Neural cell (in vitro differentiated cells): ENCODE data around the gene TBC1D16. TPM values are rescaled to one million over a fixed set of nuclear protein-coding genes. Genes with fewer than 3 reads are reported as not detected.

Experiments
- H2AFZ ChIP-seq: fragments of 200-600, 300-800 bp; sonication (generic), shearing (Covaris generic); 2 replicates; pipeline ENCODE4 v1.6.0; 2014; ENCODE audit warnings: low read depth, mild to moderate bottlenecking, antibody characterized with exemption, low read length, moderate library complexity
- H3F3A ChIP-seq: fragments of 200-600 bp; shearing (Covaris generic); 2 replicates; pipeline ENCODE4 v1.6.1; 2016; ENCODE audit warnings: mild to moderate bottlenecking, moderate library complexity, mixed read lengths, antibody characterized with exemption, low read length; ENCODE audit not compliant: insufficient read depth, poor library complexity, severe bottlenecking
- H3K27ac ChIP-seq: fragments of 200-600, 300-800 bp; sonication (generic), shearing (Covaris generic); 2 replicates; pipeline ENCODE4 v1.5.1; 2014; ENCODE audit warnings: mild to moderate bottlenecking, low read length, moderate library complexity
- H3K27me3 ChIP-seq: fragments of 300-800, 200-600 bp; sonication (generic), shearing (Covaris generic); 2 replicates; pipeline ENCODE4 v1.6.0; 2014; ENCODE audit warnings: mild to moderate bottlenecking, low read depth, low read length, moderate library complexity; ENCODE audit not compliant: insufficient read depth
- H3K36me3 ChIP-seq: fragments of 300-800, 200-600 bp; sonication (generic), shearing (Covaris generic); 2 replicates; pipeline ENCODE4 v1.5.1; 2014; ENCODE audit warnings: mild to moderate bottlenecking, antibody characterized with exemption, low read length, moderate library complexity; ENCODE audit not compliant: insufficient read depth
- H3K4me2 ChIP-seq: fragments of 300-800, 200-600 bp; sonication (generic), shearing (Covaris generic); 2 replicates; pipeline ENCODE4 v1.6.0; 2014; ENCODE audit warnings: mild to moderate bottlenecking, low read length
- H3K4me3 ChIP-seq: fragments of 300-800, 200-600 bp; sonication (generic), shearing (Covaris generic); 2 replicates; pipeline ENCODE4 v1.5.1; 2014; ENCODE audit warnings: mild to moderate bottlenecking, low read length, moderate library complexity
- H3K79me2 ChIP-seq: fragments of 200-600 bp; shearing (Covaris generic); replicated peaks from 2 replicates; pipeline ENCODE4 v1.6.0; 2014; ENCODE audit warnings: mild to moderate bottlenecking, low read length, moderate library complexity; ENCODE audit not compliant: insufficient read depth
- H3K9ac ChIP-seq: fragments of 300-800, 200-600 bp; sonication (generic), shearing (Covaris generic); 2 replicates; pipeline ENCODE4 v1.6.1; 2016; ENCODE audit warnings: mild to moderate bottlenecking, low read length, mixed read lengths
- H3K9me2 ChIP-seq: fragments of 200-600 bp; shearing (Covaris generic); 2 replicates; pipeline ENCODE4 v1.6.1; 2016; ENCODE audit warnings: mild to moderate bottlenecking, low read length, mixed read lengths; ENCODE audit not compliant: insufficient read depth
- H3K9me3 ChIP-seq: fragments of 200-600, 300-800 bp; sonication (generic), shearing (Covaris generic); 2 replicates; pipeline ENCODE4 v1.6.1; 2016; ENCODE audit warnings: mild to moderate bottlenecking, mixed run types, low read length, moderate library complexity, mixed read lengths
- H4K20me1 ChIP-seq: fragments of 200-600 bp; shearing (Covaris generic); 2 replicates; pipeline ENCODE4 v1.6.1; 2016; ENCODE audit warnings: mild to moderate bottlenecking, mixed run types; ENCODE audit not compliant: insufficient read depth
- EP300 ChIP-seq: fragments of 450-650 bp; conservative IDR thresholded peaks from 2 replicates; pipeline ENCODE4 v1.6.1; 2014; ENCODE audit warnings: antibody characterized with exemption, mild to moderate bottlenecking, moderate library complexity; ENCODE audit not compliant: poor library complexity, severe bottlenecking
- EZH2 ChIP-seq: fragments of 200-600, 300-800 bp; shearing (Covaris generic), sonication (generic); IDR thresholded peaks from 2 replicates; pipeline ENCODE4 v1.6.1; 2014; ENCODE audit warnings: antibody characterized with exemption, low read length, borderline replicate concordance, mild to moderate bottlenecking; ENCODE audit not compliant: insufficient read depth, poor library complexity, severe bottlenecking
- MXI1 ChIP-seq: fragments of 450-650 bp; conservative IDR thresholded peaks from 2 replicates; pipeline ENCODE4 v1.6.1; 2014; ENCODE audit warnings: antibody characterized with exemption, mild to moderate bottlenecking; ENCODE audit not compliant: poor library complexity, severe bottlenecking
- POLR2AphosphoS5 ChIP-seq: IDR thresholded peaks from 2 replicates; pipeline ENCODE4 v1.6.1; 2012
- RAD21 ChIP-seq: fragments of 450-650 bp; conservative IDR thresholded peaks from 2 replicates; pipeline ENCODE4 v1.6.1; 2014; ENCODE audit warnings: antibody characterized with exemption, mild to moderate bottlenecking, moderate library complexity
- REST ChIP-seq: IDR thresholded peaks from 2 replicates; pipeline ENCODE4 v1.6.1; 2012; ENCODE audit warnings: borderline replicate concordance
- SMC3 ChIP-seq: fragments of 450-650 bp; conservative IDR thresholded peaks from 2 replicates; pipeline ENCODE4 v1.6.1; 2014; ENCODE audit warnings: antibody characterized with exemption, mild to moderate bottlenecking, moderate library complexity; ENCODE audit not compliant: poor library complexity
- TAF1 ChIP-seq: IDR thresholded peaks from 2 replicates; pipeline ENCODE4 v1.6.1; 2012; ENCODE audit warnings: low read depth
- polyA plus RNA-seq: library from polyadenylated mRNA; depleted of rRNA; stranded (reverse); fragments of >200 nt; gene quantifications from 2 replicates; pipeline ENCODE4 v1.2.3, GENCODE V29; 2014
- TF ChIP-seq, protein P1 (sequence below): fragments of 450-650 bp; IDR thresholded peaks from 2 replicates; pipeline ENCODE4 v1.5.1; 2014; ENCODE audit warnings: antibody characterized with exemption, mild to moderate bottlenecking, moderate library complexity; ENCODE audit not compliant: poor library complexity, severe bottlenecking

Gene TBC1D16
- polyA plus RNA-seq, 1 donor from 2014 or later, result 19.8 TPM

DNA sequence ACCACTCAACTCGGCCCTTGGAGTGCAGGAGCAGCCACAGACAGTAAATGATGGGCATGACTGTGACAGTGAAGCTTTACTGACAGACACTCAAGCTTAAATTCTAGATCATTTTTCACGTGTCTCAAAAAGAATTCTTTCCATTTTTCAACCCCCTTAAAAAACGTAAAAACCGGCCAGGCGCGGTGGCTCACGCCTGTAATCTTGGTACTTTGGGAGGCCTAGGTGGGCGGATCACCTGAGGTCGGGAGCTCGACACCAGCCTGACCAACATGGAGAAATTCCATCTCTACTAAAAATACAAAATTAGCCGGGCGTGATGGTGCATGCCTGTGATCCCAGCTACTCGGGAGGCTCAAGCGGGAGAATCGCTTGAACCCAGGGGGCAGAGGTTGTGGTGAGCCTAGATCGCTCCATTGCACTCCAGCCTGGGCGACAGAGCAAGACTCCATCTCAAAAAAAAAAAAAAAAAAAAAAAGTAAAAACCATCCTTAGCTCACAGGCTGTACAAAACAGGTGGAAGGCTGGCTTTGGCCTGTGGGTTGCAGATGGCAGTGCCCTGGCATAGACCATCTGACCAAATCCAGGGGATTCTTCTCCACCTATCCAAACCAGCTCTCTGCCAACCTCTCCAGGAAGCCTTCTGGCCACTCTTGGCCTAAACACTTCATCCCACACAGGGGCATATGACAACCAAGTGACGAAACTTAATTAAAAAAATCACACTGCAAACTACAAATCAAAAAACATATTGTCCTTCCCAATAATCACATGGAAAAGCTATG, 18.3 kb downstream of the TBC1D16 start:
- Histone ChIP-seq H3K9me2 (no peaks in the 10 kb centered on the region), H3K79me2 (peaks cover 13% of the 10 kb centered on the region), H3K36me3 (no peaks in the 10 kb centered on the region), H3K27me3 (no peaks in the 10 kb centered on the region), H3K4me3 (no peak overlapping the region), H3K9me3 (no peaks in the 10 kb centered on the region), H3K4me2 (no peak overlapping the region), H2AFZ (no peak overlapping the region), H3K27ac (no peak overlapping the region), H3K9ac (no peak overlapping the region), H3F3A (no peaks in the 10 kb centered on the region), H4K20me1 (no peaks in the 10 kb centered on the region)
- TF ChIP-seq MXI1, result no peak
- no peak for TF ChIP-seq REST
- no peak for TF ChIP-seq POLR2AphosphoS5
- TF ChIP-seq EZH2, result no peak
- TF ChIP-seq, protein P1, sequence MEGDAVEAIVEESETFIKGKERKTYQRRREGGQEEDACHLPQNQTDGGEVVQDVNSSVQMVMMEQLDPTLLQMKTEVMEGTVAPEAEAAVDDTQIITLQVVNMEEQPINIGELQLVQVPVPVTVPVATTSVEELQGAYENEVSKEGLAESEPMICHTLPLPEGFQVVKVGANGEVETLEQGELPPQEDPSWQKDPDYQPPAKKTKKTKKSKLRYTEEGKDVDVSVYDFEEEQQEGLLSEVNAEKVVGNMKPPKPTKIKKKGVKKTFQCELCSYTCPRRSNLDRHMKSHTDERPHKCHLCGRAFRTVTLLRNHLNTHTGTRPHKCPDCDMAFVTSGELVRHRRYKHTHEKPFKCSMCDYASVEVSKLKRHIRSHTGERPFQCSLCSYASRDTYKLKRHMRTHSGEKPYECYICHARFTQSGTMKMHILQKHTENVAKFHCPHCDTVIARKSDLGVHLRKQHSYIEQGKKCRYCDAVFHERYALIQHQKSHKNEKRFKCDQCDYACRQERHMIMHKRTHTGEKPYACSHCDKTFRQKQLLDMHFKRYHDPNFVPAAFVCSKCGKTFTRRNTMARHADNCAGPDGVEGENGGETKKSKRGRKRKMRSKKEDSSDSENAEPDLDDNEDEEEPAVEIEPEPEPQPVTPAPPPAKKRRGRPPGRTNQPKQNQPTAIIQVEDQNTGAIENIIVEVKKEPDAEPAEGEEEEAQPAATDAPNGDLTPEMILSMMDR, result no peak
- TF ChIP-seq EP300, result no peak
- TF ChIP-seq TAF1, result no peak
- no peak for TF ChIP-seq RAD21
- no peak for TF ChIP-seq SMC3

GRCh38 chr17:80012765-80013741, 22.6 kb downstream of the TBC1D16 start:
- no peak overlapping the region for H3K27ac ChIP-seq
- no peak overlapping the region for H3K4me3 ChIP-seq
- H3K9ac ChIP-seq, result no peak overlapping the region
- no peaks in the 10 kb centered on the region for H3K27me3 ChIP-seq
- TF ChIP-seq, protein P1, result no peak
- TF ChIP-seq TAF1 (no peak), SMC3 (no peak), MXI1 (no peak), EZH2 (no peak), EP300 (no peak), REST (no peak), POLR2AphosphoS5 (no peak), RAD21 (no peak)
- H3K9me2 ChIP-seq, result no peaks in the 10 kb centered on the region
- no peaks in the 10 kb centered on the region for H3K36me3 ChIP-seq
- H3F3A ChIP-seq, result no peaks in the 10 kb centered on the region
- H3K79me2 ChIP-seq, result peaks cover 13% of the 10 kb centered on the region
- H3K9me3 ChIP-seq, result no peaks in the 10 kb centered on the region
- no peaks in the 10 kb centered on the region for H4K20me1 ChIP-seq
- no peak overlapping the region for H2AFZ ChIP-seq
- H3K4me2 ChIP-seq, result no peak overlapping the region
